Hindlimb muscle (tissue), 1 donor: ENCODE data around the gene ABHD14A. TPM values are rescaled to one million over a fixed set of nuclear protein-coding genes. Genes with fewer than 3 reads are reported as not detected.

ENCODE experiments used
- DNase-seq: peaks from one replicate; pipeline ENCODE4 v3.0.0-alpha.2; 2013
- polyA plus RNA-seq: library from polyadenylated mRNA; unstranded; fragments of 120-200 nt; gene quantifications from one replicate; pipeline ENCODE4 v1.2.1, GENCODE V29; 2013; ENCODE audit not compliant: insufficient read length

The ABHD14A gene
- polyA plus RNA-seq, 1 donor: 14.7 TPM

DNA sequence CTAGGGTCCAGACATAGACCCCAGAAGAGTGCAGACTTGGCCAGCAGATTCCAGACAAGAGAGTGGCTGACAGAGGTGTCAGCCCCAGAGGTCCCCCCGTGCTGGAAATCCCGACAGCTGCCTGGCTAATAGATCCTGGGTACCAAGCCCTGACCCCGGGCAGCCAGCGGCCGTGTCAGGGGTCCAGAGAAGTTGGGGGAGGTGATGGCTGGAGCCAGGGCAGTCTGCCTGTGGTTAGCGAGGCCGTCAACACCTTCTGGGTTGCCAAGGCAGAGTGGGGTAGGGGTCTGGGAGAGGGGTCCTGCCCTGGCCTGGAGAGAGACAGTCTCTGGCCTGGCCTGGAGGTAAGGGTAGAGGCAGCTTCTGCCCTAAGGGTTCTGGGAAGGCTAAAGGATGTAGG is 45.9 kb downstream of the ABHD14A start:
- DNase-seq: no peak

DNA sequence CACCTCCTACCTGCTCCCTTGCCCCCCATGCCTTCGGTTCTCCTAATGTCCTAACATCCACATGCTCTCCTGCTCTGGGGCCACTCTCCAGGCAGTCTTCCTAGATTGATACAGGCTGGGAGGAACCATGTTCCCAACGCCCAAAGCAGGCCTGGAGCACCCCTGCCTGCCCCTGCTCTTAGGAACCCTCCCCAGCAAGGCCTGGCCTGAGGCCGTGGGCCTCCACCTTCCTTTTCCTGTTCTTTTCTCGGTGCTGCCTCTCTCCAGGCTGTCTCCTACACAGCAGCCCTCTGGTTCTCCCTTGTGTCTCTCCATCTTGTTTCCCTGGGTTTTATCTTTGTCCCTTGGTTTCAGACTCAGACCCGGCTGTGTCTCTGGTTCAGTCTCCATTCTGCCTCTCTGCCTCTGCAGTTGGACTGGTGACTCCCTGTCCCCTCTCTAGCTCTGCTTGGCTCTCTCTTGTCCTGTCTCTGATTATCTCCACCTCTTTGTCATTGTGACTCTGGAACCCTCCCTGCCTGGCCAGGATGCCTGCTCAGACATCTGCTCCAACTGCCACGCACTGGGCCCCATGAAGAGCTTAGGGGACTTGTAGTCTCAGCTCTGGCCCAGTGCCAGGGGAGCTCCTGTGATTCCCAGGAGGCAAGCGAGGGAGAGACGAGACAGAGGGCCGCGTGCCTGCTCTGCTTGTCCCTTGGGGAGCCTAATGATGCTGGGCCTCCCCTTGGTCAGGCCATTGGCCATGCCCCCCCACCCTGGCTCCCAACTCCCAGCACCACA is 46.8 kb downstream of the ABHD14A start:
- no peak for DNase-seq

DNA sequence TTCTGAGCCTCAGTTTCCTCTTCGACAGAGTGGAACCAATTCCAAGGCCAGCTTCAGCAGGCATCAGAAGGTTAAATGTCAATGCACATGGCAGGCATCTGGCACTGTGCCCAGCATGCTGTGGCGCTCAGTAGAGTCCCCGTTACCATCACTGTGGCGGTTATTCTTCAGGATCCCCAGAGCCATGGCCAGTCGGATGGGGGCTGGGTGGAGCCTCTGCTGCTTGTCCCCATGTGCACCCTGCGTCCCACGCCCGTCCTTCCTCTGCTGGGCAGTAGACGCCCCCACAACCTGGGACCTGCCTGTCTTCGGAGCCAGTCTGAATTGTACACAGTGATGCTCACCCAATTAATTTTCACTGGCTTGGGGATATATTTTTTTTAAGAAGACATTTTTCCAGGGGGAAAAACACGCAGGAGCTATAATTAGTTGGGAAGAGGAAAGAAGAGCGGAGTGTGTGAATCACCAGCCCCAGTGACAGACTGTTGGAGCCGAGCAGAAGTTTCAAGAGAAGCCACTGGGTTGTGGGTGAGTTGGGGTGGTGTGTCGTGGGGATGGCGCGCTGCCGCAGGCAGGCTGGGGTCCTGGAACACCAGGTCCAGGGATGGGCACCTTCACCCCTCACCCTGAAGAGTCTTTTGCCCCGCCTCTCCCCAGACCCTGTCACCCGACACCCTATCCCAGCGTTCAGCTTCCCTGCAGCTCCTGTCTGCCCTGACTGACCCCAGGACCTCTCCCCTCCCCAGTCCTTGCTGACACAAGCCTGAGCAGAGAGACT is 47.6 kb downstream of the ABHD14A start:
- DNase-seq: no peak

DNA sequence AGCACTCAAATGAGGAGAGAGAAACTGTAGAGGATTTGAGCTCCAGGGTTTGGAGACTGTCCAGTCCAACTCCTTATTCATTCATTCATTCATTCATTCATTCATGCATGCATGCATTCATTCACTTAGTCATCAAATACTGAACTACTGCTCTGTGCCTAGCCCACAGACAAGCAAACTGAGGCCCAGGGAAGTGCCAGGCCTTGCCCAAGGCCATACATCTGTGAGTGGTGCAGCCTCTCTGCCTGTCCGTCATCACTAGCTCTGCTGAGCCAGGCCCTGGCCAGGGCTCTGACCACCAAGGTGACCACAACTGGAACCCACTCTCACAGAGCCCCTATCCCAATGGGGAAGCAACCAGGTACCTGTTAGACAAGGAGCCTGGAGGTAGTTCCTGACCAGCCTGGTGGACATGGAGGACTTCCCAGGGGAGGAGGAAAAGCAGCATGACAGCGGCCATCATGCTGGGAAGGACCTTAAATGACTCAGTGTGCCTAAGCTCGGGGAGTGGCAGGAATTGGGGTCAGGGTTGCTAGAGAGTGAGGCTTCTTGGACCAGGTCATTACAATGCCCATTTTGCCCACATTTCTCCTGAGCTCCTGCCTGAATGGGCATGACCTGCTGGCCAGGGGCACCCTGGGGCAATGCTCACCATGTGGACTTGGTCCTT is 48.4 kb downstream of the ABHD14A start:
- DNase-seq: no peak

DNA sequence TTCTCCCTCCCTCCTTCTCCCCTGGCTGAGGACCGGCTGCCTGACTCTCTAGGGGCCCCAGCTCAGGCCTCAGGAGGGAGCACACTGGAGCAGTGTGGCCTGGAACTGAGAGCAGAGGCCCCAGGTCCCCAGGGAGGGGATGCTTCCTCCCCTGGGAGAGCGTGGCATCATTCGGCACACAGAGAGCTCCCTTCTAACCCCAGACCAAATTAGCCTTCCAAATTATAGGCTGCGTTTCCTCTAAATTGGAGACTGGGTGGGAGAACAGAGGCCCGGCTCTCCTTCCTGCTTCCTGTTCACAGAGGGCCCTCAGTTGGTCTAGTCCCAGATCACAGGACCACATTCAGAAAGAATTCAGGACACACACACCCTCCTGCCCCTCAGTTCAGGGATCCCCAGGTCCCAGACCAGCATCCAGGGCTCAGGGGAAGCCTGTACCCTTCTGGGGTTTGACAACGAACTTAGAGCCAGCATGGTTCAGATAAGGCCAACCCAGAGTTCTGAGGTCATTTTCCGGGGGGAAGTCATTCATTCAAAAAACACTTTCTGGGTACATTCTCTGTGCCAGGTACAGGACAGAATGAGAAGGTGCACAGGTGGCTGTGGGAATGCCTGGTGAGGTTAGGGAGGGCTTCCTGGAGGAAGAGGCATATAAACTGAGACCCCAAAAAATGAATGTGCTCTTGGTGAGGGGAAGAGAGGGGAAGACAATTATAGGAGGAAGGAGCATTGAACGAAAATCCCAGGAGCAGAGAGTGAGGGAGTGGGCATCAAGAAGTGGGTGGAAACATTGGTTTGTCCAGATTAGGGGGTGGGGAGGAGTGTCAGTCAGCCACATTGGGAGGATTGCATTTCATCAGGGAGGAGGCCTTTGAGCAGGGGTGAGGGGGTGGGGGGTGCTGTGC is 49.2 kb downstream of the ABHD14A start:
- no peak for DNase-seq

DNA sequence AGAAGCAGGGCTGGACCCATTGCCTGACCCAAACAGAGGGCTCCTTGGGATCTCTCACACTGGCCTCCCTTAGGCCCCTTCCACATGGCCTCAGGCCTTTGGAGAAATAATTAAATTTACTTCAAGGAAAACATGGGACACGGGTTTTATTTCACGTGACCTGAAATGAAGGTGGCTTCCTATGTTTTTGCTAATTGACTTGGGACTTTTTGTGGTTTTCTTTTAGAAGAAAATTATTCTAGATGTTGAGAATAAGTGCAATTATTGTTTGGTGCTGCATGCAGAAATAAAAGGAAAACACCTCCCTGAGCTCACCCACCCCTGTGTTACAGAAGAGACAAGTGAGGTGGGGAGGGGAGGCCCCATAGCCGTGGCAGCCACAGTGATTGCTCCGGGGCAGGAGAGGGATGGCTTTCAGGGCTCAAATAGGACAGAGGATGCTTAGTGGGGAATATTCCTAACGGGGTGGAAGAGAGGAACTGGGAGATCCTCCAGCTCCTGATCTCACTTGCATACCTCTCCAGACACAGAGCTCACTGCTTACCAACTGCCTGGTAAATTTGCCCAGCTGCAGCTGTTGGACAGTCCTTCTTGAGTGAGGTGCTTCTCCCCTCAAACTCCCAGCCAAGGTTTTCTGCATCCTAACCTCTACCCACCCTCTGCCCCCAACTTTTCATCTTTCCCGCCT is 50.0 kb downstream of the ABHD14A start:
- DNase-seq: no peak

DNA sequence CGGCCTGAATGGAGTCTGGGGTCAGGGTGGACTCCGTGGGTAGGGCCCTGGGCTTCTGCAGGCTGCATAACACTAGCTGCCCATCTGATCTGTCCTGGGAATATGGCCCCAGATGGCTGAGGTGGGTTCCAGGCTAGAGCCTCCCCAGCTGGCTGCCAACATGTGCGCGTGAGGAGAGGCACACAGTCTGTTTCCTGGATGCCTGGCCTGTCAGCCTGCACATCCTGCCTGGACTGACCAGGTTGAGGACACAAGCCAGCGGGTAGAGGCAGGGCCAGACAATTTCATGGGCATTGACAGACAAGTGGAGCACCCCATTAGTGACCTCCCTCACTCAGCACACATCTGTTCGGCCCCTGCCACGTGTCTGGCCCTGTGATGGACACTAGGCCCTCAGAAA is 50.6 kb downstream of the ABHD14A start:
- no peak for DNase-seq

DNA sequence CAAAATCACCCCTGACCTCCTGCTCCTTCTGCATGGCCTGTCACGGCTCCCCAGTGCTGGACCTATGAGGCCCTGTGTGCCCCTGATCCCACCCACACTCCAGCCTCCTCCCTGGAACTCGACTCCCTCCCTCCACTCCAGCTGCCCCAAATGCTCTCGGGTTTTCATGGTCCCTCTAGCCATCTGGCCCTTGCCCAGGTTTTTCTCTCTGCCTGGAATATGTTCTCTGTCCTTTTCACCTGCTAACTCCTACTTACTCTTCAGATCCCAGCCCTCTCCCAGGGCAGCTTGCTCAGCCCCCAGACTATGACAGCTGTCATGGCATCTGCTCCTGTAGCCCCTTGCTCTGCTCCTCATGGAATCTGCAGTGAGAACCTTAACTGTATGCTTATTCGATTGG is 51.2 kb downstream of the ABHD14A start:
- no peak for DNase-seq

DNA sequence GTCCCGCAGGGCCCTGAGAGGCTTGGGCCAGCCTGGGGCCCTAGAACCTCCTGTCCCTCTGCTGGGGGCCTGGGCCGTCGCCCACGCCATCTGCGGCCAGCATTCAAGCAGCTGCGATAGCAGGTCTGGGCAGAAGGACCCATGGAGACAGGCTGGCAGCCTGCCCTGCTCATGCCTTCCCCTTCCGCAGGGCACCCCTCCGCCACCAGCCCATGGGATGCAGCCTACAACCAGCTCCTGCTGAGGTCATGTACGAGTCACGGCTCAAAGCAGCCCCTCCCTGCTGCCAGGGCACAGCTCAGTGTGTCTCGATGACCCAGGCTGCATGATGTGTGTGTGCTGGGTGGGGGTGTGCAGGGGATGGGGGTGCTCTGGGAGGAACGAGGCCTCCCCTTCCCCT is 53.7 kb downstream of the ABHD14A start:
- DNase-seq: no peak

DNA sequence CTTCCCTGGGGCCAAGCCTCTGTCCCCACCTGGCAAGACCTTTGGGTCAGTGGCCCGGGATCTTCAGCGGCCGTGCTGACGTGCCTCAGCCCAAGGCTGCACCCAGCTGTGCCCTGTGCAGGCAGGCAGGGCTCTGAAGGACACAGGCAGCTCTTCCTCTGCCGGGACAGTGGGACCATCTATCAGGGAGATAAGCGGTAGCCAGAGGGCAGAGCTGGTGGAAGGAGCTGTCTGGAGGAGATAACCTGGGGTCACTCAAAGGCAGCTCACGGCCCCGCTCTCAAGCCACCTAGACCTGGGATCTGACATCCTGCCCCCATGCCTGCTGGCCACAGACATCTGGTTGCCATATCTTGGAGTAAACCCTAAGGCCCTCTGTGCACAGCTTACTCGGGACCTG is 54.2 kb downstream of the ABHD14A start:
- no peak for DNase-seq

DNA sequence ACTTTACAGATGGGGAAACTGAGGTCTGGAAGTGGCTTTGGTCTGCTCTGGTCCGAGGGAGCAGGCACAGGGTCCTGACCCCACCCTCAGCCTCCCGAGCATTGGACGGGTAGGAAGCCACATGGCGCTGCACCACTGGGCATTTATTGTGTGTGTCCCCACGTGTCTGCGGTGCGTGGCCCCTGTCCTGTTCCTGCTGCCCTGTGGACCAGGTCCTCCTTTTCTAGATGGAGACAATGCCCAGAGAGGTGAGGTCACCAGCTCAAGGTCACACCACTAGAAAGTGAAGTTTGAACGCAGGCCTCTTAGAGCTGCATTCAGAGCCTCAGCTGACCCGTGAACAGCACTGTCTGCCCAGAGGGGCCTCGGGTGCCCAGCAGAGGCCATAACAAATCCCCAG is 54.7 kb downstream of the ABHD14A start:
- no peak for DNase-seq

Other genes starting within 250 kb of the ABHD14A start
- not detected for gene IQCF6, start 195.8 kb upstream of the ABHD14A start, polyA plus RNA-seq
- not detected for gene IQCF2, start 113.4 kb upstream of the ABHD14A start, polyA plus RNA-seq
- gene IQCF5, start 99.5 kb upstream of the ABHD14A start, polyA plus RNA-seq: not detected
- not detected for gene IQCF1, start 71.7 kb upstream of the ABHD14A start, polyA plus RNA-seq
- gene RRP9, start 33.2 kb upstream of the ABHD14A start, polyA plus RNA-seq: 15.9 TPM
- 7.4 TPM for gene PARP3, start 32.7 kb upstream of the ABHD14A start, polyA plus RNA-seq
- 0.67 TPM for gene GPR62, start 19.7 kb upstream of the ABHD14A start, polyA plus RNA-seq
- gene PCBP4, start 7.6 kb upstream of the ABHD14A start, polyA plus RNA-seq: 64.7 TPM
- 22.3 TPM for gene ABHD14B, start 1.0 kb upstream of the ABHD14A start, polyA plus RNA-seq
- 19.3 TPM for gene ACY1, start 8.5 kb downstream of the ABHD14A start, polyA plus RNA-seq
- 3,089 TPM for gene RPL29, start 20.8 kb downstream of the ABHD14A start, polyA plus RNA-seq
- 18.3 TPM for gene DUSP7, start 81.5 kb downstream of the ABHD14A start, polyA plus RNA-seq
- gene POC1A, start 179.4 kb downstream of the ABHD14A start, polyA plus RNA-seq: 4.2 TPM
- gene ALAS1, start 223.1 kb downstream of the ABHD14A start, polyA plus RNA-seq: 30.2 TPM